ENCODE measurements around the gene SLC38A3.

DNA sequence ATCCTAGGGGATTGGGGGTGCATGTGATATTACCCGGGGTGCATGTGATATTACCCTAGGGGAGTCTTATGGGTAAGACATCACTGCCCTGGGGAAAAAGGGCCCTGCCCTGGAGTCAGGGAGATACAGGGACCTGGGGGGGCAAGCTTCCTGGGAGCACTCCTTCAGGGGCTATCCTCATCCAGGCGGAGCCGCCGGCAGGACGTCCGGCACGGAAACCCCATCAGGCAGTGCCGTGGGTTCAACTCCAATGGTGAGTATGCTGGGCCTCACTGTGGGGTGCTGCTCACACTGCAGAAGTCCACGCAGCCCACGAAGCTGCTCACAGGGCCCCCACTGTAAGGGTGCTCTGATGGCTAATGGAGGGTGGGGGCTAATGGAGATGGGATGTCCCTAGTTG, 19.0 kb upstream of the SLC38A3 start:
- TF ChIP-seq, protein P1, sequence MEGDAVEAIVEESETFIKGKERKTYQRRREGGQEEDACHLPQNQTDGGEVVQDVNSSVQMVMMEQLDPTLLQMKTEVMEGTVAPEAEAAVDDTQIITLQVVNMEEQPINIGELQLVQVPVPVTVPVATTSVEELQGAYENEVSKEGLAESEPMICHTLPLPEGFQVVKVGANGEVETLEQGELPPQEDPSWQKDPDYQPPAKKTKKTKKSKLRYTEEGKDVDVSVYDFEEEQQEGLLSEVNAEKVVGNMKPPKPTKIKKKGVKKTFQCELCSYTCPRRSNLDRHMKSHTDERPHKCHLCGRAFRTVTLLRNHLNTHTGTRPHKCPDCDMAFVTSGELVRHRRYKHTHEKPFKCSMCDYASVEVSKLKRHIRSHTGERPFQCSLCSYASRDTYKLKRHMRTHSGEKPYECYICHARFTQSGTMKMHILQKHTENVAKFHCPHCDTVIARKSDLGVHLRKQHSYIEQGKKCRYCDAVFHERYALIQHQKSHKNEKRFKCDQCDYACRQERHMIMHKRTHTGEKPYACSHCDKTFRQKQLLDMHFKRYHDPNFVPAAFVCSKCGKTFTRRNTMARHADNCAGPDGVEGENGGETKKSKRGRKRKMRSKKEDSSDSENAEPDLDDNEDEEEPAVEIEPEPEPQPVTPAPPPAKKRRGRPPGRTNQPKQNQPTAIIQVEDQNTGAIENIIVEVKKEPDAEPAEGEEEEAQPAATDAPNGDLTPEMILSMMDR (IDR thresholded peaks at IDR 0.05; ENCODE audit: low read depth, low read length) = no peak
- TF ChIP-seq POLR2A (IDR thresholded peaks at IDR 0.05; ENCODE audit: extremely low read depth, insufficient read length) (no peak), MYC (IDR thresholded peaks at IDR 0.05; ENCODE audit: low read depth, low read length) (no peak)
- TF ChIP-seq, protein P2, sequence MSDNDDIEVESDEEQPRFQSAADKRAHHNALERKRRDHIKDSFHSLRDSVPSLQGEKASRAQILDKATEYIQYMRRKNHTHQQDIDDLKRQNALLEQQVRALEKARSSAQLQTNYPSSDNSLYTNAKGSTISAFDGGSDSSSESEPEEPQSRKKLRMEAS (IDR thresholded peaks at IDR 0.05; ENCODE audit: low read depth, low read length) = no peak

Measured in NB4 (cell line).